Left renal cortex interstitium (tissue), 4 donors: ENCODE measurements around the gene SCD. TPM values are rescaled to one million over a fixed set of nuclear protein-coding genes. Genes with fewer than 3 reads are reported as not detected.

Source experiments
- DNase-seq, 4 donors: peaks; one replicate each; pipeline ENCODE4 v3.0.0-alpha.2; 2013; ENCODE audit warnings: low read depth in 4 of 4, low spot score in 2 of 4, missing footprints in 1 of 4
- polyA plus RNA-seq, 4 donors: library from polyadenylated mRNA; unstranded; fragments of 120-200 nt; gene quantifications; one replicate each; pipeline ENCODE4 v1.2.1, GENCODE V29; 2013; ENCODE audit not compliant: insufficient read length in 4 of 4

SCD gene
- polyA plus RNA-seq, 4 donors: 32.2 to 54.7 (median 44.1) TPM

GRCh38 chr10:100391163-100392002, 44.4 kb downstream of the SCD start:
- DNase-seq: no peak

- no peak for DNase-seq
Measured at GRCh38 chr10:100392686-100393003, 45.6 kb downstream of the SCD start.

DNA sequence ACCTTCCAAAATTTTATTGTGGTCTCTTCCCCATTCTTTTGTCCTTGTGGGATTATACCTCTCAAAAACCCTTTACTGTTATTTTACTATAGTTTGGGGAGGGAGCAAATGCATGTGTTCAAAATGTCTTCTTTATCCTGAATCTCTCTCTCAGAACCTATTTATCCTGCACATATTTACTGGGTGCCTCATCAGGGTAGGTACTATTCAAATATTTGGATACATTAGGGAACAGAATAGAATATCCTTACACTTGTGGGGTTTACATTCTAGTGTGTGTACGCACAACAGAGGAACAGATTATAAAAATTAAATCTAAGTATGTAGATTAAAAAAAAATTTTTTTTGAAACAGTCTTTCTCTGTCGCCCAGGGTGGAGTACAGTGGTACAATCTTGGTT, 48.6 kb downstream of the SCD start:
- no peak for DNase-seq

- no peak for DNase-seq
Measured at GRCh38 chr10:100396605-100397004, 49.6 kb downstream of the SCD start.

- no peak for DNase-seq
Measured at GRCh38 chr10:100401631-100402328, 54.7 kb downstream of the SCD start.

GRCh38 chr10:100403734-100404133, 56.7 kb downstream of the SCD start:
- DNase-seq: no peak

DNA sequence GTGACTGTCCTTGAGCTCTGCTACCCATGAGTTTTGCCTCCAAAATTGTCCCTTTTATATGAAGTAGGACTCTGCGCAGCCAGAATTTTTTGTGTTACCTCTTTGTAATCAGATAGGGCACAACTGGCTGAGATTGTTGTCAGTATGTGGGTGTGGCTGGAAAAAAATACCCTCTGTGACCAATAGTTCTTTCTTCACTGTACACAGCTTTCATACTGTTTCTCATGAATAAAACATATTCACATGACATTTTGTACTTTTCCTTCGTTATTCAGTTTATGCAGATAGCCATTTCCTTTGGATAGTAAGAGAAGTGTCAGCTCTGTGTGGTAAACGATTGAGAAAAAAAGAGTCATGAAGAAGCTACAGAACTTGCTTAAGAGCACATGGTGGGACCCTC, 66.1 kb downstream of the SCD start:
- DNase-seq: no peak

Other genes with a start within 250 kb of the SCD start
- 10 to 100 TPM; 46.7 to 59.2 (median 48.8) TPM for gene ERLIN1, start 161.2 kb upstream of the SCD start, polyA plus RNA-seq
- gene CHUK, start 117.6 kb upstream of the SCD start, polyA plus RNA-seq: 10 to 100 TPM; 25.4 to 34.6 (median 26.7) TPM
- gene CWF19L1, start 79.6 kb upstream of the SCD start, polyA plus RNA-seq: 10 to 100 TPM; 27.7 to 36.2 (median 29.6) TPM
- 10 to 100 TPM; 31.9 to 41.5 (median 38.0) TPM for gene BLOC1S2, start 60.6 kb upstream of the SCD start, polyA plus RNA-seq
- gene PKD2L1, start 17.0 kb upstream of the SCD start, polyA plus RNA-seq: under 1 TPM in 3 of 4 donors, not detected in 1; 0.10 to 0.71 (median 0.44) TPM
- gene WNT8B, start 115.8 kb downstream of the SCD start, polyA plus RNA-seq: 1 to 10 TPM in 2 of 4 donors, under 1 TPM in 2; 0.69 to 1.0 (median 1.00) TPM
- 10 to 100 TPM; 10.1 to 30.5 (median 19.6) TPM for gene SEC31B, start 172.6 kb downstream of the SCD start, polyA plus RNA-seq
- gene NDUFB8, start 182.6 kb downstream of the SCD start, polyA plus RNA-seq: 100 to 1,000 TPM; 161 to 216 (median 195) TPM
- 10 to 100 TPM; 35.8 to 48.4 (median 42.5) TPM for gene HIF1AN, start 188.7 kb downstream of the SCD start, polyA plus RNA-seq